Activated CD4-positive, alpha-beta T cell treated with anti-CD3 and anti-CD28 coated beads, Interleukin-2, Interleukin-6, amounts not matched to agents 100 ng/mL and 50 ng/mL, durations not matched to agents 16 hours and 8 hours (primary cell): ENCODE results near the gene TLE2.
A peak's percentile ranks its signal among the peaks of the same experiment; 100 is the strongest.
"Not testable (repeated sequence)": the region's sequence is repeated elsewhere in the genome, so short reads cannot be mapped to it uniquely, and the experiment has no call there.

Experiments used
- DNase-seq: peaks from one replicate; pipeline ENCODE4 v3.0.0-alpha.2; 2020

The TLE2 gene

DNA sequence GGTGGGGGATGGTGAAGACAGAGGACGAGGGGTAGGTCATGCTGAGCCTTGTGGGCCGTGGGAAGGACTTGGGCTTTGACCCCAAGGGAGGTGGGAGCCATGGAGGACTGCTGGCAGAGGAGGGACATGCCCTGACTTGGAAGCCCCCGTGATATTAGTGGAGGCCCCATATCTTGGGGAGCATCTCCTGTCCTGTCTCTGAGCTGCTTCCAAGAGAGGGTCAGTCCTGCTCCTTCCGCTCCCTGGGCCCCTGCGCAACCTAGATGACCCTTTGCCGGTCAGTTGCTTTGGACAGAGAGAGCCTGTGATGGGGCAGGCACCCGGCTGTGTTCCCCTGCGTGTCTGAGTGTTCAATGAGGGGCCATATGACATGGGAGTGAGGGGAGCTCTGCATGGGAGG is 46.5 kb downstream of the TLE2 start:
- no peak for DNase-seq

DNA sequence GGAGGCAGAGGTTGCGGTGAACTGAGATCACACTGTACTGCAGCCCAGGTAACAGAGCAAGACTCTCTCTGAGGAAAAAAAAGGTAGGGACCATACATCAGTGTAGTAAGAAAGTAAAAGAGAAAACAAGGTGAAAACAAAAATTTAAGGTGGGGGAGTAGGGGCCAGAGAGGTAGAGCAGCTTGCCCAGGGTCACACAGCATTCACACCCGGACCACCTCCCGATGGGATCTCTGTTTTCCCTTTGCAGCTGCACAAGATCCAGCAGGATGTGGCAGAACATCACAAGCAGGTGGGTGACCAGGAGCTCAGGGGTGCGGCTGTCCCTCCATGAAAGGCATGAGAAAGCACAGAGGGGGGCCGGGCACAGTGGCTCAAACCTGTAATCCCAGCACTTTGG is 47.2 kb downstream of the TLE2 start:
- no peak for DNase-seq

DNA sequence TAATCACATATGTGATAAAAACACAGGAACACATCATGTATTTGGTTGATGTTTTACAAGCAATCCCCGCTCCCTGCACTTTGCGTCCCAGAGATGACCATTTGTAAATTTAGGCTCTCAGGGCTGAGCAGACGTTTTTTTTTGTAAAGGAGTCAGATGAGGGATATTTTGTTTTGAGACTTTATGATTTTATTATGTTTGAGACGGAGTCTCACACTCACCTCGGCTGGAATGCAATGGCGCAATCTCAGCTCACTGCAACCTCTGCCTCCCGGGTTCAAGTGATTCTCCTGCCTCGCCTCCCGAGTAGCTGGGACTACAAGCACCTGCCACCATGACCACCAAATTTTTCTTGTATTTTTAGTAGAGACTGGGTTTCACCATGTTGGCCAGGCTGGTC is 50.3 kb downstream of the TLE2 start:
- DNase-seq, result no peak

- no peak for DNase-seq
Measured at GRCh38 chr19:2978166-2978767, 50.8 kb downstream of the TLE2 start.

GRCh38 chr19:2977746-2978138 is 51.3 kb downstream of the TLE2 start:
- no peak for DNase-seq

DNA sequence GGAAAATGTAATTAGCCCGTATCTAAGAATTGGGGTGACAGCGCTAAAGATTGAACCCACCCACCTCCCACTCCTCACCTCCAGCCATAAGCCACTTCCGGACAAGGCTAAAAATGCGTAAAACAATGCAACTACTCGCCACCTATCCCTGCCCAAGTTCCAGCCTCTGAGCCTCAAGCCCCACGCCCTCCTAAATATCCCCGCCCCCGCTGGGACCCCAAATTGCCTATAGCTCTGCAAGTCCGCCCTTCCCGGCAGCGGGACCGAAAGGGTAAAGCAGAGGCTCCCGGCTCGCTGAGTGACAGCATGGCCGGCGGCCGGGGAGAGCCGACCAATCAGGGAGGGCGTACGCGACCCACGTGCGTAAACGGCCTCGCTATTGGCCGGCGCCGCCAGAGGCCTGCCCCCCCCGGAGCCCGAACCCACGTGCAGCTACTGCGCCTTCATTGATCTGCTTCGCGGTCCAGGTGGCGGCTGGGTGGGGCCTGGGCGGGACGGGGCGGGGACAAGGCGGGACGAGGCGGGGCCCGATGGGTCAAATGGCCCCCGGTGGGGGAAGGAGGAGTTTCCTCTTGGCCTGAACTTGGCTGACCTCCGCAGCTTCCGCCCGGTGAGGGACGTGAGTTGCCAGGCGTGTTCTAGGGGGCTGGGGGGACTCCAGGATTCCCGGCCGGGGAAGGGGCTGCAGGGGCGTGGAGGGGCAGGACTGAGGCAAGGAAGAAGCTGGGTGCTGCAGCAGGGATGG is 51.9 kb downstream of the TLE2 start, which contains the start of gene TLE6:
TLE6 (plus strand) TSS at position 564 of the 745 bp plus-strand sequence. CDS start 670 bp downstream, outside the sequence.
- DNase-seq, result peak; percentile 96

DNA sequence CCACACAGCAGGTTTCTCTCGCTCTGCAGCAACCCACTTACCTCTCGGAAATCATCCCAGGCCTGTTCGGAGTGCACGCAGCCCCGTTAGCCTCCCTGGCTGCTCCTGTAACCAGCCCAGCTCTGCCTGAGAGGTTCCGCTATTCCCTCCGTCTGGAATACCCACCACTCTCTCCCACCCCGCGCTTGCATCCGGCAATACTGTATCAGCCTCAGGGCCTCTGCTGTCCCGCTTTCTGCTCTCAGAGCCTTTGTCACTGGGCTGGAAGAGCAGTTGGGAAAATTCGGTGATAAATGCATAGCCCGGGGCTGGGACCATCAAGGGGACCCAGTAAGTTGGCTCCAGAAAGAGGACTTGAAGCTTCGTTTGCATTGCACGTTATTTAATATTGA is 52.5 kb downstream of the TLE2 start:
- DNase-seq, result no peak

DNA sequence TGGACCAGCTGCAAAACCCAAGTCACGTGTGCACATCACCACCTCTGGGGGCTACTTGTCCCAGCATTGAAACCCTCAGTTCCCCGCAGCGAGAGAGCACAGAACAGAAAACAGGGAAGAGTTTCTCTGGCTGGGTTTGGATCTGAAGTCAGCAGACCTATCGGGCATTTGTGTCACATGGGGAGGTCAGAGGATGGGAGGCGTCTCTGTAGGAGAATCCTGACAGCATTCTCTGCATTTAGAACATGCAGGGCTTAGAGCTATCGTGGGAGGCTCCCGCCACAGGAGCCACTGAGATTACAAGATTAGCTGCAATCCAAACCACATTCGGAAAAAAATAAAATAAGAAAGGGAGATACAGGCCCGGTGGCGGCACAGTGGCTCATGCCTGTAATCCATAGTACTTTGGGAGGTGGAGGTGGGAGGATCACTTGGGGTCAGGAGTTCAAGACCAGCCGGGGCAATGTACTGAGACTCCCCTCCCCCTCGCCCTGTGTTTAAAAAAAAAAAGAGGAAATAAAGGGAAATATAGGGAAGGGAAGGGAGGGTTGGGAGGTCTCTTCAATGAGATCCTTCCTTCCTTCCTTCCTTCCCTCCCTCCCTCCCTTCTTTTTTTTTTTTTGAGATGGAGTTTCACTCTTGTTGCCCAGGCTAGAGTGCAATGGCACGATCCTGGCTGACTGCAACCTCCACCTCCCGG is 54.6 kb downstream of the TLE2 start:
- DNase-seq, result no peak

DNA sequence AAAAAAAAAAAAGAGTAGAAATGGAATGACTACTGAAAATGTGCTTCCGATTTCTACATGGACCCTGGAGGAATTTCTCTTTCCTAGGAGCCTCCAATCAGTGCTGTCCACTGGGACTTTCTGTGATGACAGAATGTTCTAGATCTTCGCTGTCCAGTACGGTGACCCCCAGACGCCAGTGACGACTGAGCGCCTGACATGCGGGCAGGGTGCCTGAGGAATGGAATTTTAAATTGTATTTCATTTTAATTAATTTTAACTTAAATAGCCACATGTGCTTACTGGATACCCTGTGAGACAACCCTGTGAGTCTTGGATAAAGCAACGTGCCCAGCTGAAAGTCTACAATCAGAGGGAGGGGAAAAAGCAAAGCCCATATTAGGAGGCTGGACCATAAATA is 55.9 kb downstream of the TLE2 start:
- DNase-seq, result no peak

DNA sequence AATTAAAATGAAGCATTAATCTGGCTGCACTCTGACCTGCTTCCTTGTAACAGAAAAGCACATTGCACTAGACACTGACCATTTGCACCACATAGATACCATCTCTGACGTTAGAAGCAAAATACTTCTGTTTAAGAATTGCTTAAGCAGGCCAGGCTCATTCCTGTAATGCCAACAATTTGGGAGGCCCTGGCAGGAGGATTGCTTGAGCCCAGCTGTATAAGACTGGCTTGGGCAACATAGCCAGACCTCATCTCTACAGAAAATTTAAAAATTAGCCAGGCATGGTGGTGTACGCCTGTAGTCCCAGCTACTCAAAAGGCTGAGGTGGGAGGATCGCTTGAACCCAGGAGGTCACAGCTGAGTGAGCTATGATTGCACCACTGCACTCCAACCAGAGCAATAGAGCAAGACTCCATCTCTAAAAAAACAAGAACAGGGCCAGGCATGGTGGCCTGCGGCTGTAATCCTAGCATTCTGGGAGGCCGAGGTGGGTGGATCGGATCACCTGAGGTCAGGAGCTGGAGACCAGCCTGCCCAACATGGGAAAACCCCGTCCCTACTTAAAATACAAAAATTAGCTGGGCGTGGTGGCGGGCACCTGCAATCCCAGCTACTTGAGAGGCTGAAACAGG is 58.8 kb downstream of the TLE2 start:
- no peak for DNase-seq

DNA sequence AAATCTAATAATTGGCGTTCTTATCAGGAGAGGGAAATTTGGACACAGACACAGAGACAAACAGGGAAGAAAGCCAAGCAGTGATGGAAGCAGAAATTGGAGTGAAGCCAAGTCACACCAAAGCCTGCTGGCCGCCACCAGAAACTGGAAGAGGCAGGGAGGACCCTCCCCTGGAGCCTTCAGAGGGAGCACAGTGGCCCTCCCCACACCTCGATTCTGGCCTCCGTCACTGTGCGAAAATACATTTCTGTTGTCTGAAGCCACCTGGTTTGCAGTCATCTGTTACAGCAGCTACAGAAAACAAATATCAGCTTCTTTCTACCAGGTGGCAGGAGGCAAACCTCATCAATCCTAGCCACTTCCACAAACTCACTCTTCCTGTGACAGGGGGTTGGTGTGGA is 60.0 kb downstream of the TLE2 start:
- no peak for DNase-seq

- no peak for DNase-seq
Measured at GRCh38 chr19:2967972-2968371, 61.1 kb downstream of the TLE2 start.

DNA sequence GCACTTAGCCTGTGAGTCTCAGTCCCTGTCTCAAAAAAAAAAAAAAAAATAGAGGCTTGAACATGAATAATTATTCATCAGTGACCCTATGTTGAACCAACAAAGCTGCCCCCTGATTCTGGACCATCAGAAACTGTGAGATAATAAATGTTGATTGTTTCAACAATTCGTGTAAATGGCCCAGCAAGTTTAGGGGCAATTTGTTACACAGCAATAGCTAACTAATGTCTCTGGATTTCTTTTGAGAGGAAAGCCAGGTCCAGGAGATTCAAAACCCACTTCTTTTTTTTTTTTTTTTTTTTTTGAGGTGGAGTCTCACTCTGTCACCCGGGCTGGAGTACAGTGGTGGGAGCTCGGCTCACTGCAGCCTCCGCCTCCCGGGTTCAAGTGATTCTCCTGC is 64.2 kb downstream of the TLE2 start:
- no peak for DNase-seq

DNA sequence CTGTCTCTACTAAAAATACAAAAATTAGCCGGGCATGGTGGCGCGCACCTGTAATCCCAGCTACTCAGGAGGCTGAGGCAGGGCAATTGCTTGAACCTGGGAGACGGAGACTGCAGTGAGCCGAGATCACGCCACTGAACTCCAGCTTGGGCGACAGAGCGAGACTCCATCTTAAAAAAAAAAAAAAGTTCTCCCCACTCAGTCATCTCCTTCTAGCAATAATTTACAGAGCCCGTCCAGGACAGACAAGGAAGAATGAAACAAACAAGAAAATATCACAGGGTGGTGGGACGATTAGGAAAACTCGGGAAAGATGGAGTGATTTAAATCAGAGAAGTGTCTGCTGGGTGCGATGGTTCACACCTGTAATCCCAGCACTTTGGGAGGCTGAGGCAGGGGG is 65.4 kb downstream of the TLE2 start:
- not testable (repeated sequence) for DNase-seq

GRCh38 chr19:2963122-2963521 is 66.0 kb downstream of the TLE2 start:
- DNase-seq, result no peak

- DNase-seq, result peak; percentile 70
Measured at GRCh38 chr19:2962018-2962670, 66.9 kb downstream of the TLE2 start.

GRCh38 chr19:2960120-2960519 is 69.0 kb downstream of the TLE2 start:
- DNase-seq, result no peak

DNA sequence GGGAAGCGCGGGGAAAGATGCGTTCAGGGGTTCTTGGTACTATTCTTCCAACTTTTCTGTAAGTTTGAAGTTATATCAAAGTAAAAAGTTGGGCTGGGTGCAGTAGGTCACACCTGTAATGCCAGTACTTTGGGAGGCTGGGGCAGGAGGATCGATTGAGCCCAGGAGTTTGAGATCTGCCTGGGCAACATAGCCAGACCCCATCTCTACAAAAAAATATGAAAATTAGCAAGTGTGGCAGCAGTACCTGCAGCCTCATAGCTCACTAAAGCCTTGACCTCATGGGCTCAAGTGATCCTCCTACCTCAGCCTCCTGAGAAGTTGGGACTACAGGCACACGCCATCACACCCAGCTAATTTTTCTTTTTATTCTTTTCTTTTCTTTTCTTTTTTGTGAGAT is 71.9 kb downstream of the TLE2 start:
- DNase-seq, result no peak

GRCh38 chr19:2952953-2953481 is 76.1 kb downstream of the TLE2 start:
- DNase-seq, result no peak

DNA sequence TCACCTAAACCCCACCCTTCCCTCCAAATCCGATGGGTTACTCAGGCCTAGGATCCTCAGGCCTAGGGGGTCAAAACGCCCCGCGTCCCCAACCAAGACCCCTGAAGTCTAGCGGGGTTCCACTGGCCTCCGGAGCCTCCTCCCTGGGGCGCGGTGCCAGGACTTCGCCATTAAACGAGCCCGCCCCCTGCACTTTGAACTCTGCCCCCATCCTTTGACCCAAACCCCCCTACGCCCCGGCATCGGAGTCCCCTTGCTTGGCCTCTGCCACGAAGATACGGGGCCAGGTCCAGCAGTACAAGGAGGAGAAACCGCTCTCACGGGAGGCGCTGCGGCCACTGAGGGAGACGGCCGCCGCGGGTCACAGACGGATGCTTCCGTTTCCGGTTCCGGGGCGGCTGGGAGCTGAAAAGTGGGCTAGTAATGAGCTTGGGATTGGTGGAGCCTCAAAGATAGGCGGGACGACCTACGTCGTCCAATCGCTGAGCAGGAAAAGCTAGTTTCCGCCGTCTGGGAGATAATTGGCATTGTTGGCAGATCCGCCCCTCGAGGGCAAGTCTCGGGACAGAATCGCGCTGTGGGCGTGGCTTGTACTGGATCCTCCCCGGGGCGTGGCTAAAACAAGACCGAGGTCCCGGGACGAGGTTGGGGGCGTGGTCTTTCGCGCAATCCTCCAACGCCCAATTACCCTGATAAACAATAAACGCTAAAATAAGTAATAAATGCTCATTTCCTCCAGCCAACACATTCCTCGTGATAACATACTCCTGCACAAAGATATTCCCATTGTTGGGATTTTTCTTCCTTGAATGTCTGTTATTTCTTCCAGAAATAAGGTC is 78.6 kb downstream of the TLE2 start:
- DNase-seq, result peak; percentile 100

DNA sequence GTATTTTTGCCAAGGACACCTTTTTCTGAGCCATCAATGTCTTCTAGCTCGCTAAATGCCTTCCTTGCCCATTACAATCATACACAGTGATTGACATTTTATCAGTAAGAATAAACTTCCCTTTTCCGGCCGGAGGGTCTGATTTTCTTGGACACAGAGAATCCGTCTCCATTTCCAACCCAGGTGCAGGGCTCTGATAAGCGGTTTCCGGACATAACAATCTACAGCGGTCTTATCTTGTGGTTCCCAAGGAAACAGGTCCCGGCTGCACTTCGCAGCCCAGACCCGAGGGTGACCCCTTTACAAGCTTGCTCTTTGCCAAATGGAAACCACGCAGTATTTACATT is 79.2 kb downstream of the TLE2 start:
- peak; percentile 18 for DNase-seq
